K562 (cell line): ENCODE data around the gene AHCYL2. TPM values are rescaled to one million over a fixed set of nuclear protein-coding genes. Genes with fewer than 3 reads are reported as not detected.

Experiments
- ATAC-seq: fragments of 200-7000 bp; cut with Tn5 transposase; 3 replicates; pipeline ENCODE4 v1.9.1; 2020; ENCODE audit warnings: moderate library complexity
- BruUV-seq: library from RNA; stranded (reverse); fragments of 400-500 nt; replicated peaks from 2 replicates; lab custom pipeline; 2021; lab: Mats Ljungman, UMichigan
- CTCF ChIA-PET: fragments of 300-600 bp; formaldehyde crosslinking; extraction: SDS; loops from one replicate; lab custom pipeline; 2021; ENCODE audit warnings: low intra/inter-chr PET ratio; lab: Yijun Ruan, JAX
- POLR2A ChIA-PET: fragments of 300-600, 350-650 bp; sonication (Branson Sonifier 250); formaldehyde crosslinking; extraction: SDS; loops from one replicate; lab custom pipeline; 2021; ENCODE audit warnings: antibody characterized with exemption, inconsistent platforms; lab: Yijun Ruan, JAX
- DNase-seq, 4 experiments: peaks; one replicate each; pipeline versions ENCODE4 v3.0.0 to v3.0.0-alpha.2; 2011 to 2018; ENCODE audit warnings: low spot score in 3 of 4, mixed read lengths in 3 of 4; ENCODE audit errors: extremely low read depth in 1 of 4
- FAIRE-seq: peaks from 2 replicates; lab custom pipeline; 2011; peaks lifted over from hg19 to GRCh38; lab: Jason Lieb, UNC
- H2AFZ ChIP-seq: 2 replicates; pipeline ENCODE4 v1.6.0; 2011; ENCODE audit warnings: low read depth, low read length, control low read depth, inconsistent platforms
- H3K27ac ChIP-seq: fragments of 200-600 bp; 3 replicates; pipeline ENCODE4 v1.8.0; 2011; ENCODE audit warnings: low read depth, mild to moderate bottlenecking, control low read depth, inconsistent platforms, low read length, moderate library complexity, mixed read lengths; ENCODE audit errors: extremely low read depth
- H3K27me3 ChIP-seq, 2 experiments: fragments of 300-600 bp in 1 of 2; 2 replicates in 1 of 2; 3 replicates in 1 of 2; pipeline versions ENCODE4 v1.6.0 to v1.8.0; 2011; ENCODE audit warnings: inconsistent platforms in 2 of 2, low read length in 2 of 2, mild to moderate bottlenecking in 1 of 2, mixed read lengths in 1 of 2, moderate library complexity in 1 of 2; ENCODE audit not compliant: control insufficient read depth in 2 of 2, insufficient read depth in 2 of 2
- H3K36me3 ChIP-seq: fragments of 300-600 bp; 3 replicates; pipeline ENCODE4 v1.8.0; 2011; ENCODE audit warnings: mild to moderate bottlenecking, low read length, inconsistent platforms; ENCODE audit not compliant: control insufficient read depth, insufficient read depth
- H3K4me1 ChIP-seq, 2 experiments: fragments of 200-600 bp in 1 of 2; replicated peaks in 1 of 2; 2 replicates in 1 of 2; 3 replicates in 1 of 2; pipeline versions ENCODE4 v1.5.1 to v1.8.0; 2011; ENCODE audit warnings: inconsistent platforms in 2 of 2, low read length in 2 of 2, mild to moderate bottlenecking in 1 of 2, mixed read lengths in 1 of 2, moderate library complexity in 1 of 2; ENCODE audit not compliant: control insufficient read depth in 2 of 2, insufficient read depth in 2 of 2
- H3K4me2 ChIP-seq: 2 replicates; pipeline ENCODE4 v1.6.1; 2011; ENCODE audit warnings: low read length, control low read depth, inconsistent platforms, mixed read lengths; ENCODE audit not compliant: insufficient read depth
- H3K4me3 ChIP-seq: fragments of 200-600 bp; sonication (generic), shearing (Covaris generic); 2 replicates; pipeline ENCODE4 v1.5.1; 2016; ENCODE audit warnings: control low read depth, inconsistent platforms
- H3K79me2 ChIP-seq: fragments of 200-600 bp; 3 replicates; pipeline ENCODE4 v1.8.0; 2011; ENCODE audit warnings: low read length, inconsistent platforms; ENCODE audit not compliant: control insufficient read depth, insufficient read depth
- H3K9ac ChIP-seq, 2 experiments: 2 replicates each; pipeline versions ENCODE4 v1.6.0 to v1.6.1; 2011; ENCODE audit warnings: low read depth in 2 of 2, low read length in 2 of 2, control low read depth in 1 of 2, inconsistent platforms in 1 of 2, mild to moderate bottlenecking in 1 of 2, mixed read lengths in 1 of 2; ENCODE audit not compliant: insufficient read depth in 1 of 2
- H3K9me1 ChIP-seq: one replicate; pipeline ENCODE4 v1.6.0; 2011; ENCODE audit warnings: inconsistent platforms, mild to moderate bottlenecking, low read length, moderate library complexity; ENCODE audit not compliant: control insufficient read depth, insufficient read depth
- H3K9me3 ChIP-seq: replicated peaks from 2 replicates; pipeline ENCODE4 v1.5.1; 2011; ENCODE audit warnings: low read depth, low read length, inconsistent platforms; ENCODE audit not compliant: control insufficient read depth, insufficient read depth
- H4K20me1 ChIP-seq: replicated peaks from 2 replicates; pipeline ENCODE4 v1.6.1; 2011; ENCODE audit warnings: low read length, inconsistent platforms, mixed read lengths; ENCODE audit not compliant: control insufficient read depth, insufficient read depth
- ATF1 ChIP-seq, 2 experiments: fragments of 450-650 bp in 1 of 2; IDR thresholded peaks; 2 replicates each; pipeline ENCODE4 v1.6.1; 2016; ENCODE audit warnings: missing compliant biosample characterization in 1 of 2, missing genetic modification characterization in 1 of 2
- GABPA ChIP-seq: fragments of 200-800 bp; sonication (Bioruptor generic); conservative IDR thresholded peaks from 2 replicates; pipeline ENCODE4 v1.6.1; 2016; ENCODE audit warnings: low read depth, missing genetic modification characterization, missing compliant biosample characterization
- GABPB2 ChIP-seq: fragments of 250-450 bp; sonication (Bioruptor Pico); conservative IDR thresholded peaks from 2 replicates; pipeline ENCODE4 v1.5.1; 2021; ENCODE audit warnings: mild to moderate bottlenecking
- MAFF ChIP-seq: IDR thresholded peaks from 2 replicates; pipeline ENCODE4 v1.6.1; 2012; ENCODE audit warnings: low read length, improper control_type of control experiment
- SRF ChIP-seq, 2 experiments: fragments of 250-450, 450-650 bp in 1 of 2; sonication (Bioruptor Pico) in 1 of 2; sonication (generic) in 1 of 2; formaldehyde crosslinking; IDR thresholded peaks; 2 replicates each; pipeline versions ENCODE4 v1.5.0 to v1.5.1; 2020 to 2022; ENCODE audit warnings: mild to moderate bottlenecking in 1 of 2, missing genetic modification reagents in 1 of 2
- TAF15 ChIP-seq: fragments of 200-400 bp; formaldehyde crosslinking; IDR thresholded peaks from 2 replicates; pipeline ENCODE4 v1.6.1; 2017; ENCODE audit warnings: mild to moderate bottlenecking, low read depth, low read length, moderate library complexity
- ZNF239 ChIP-seq: fragments of 250-450 bp; sonication (Bioruptor Pico); IDR thresholded peaks from 2 replicates; pipeline ENCODE4 v1.4.0; 2020; ENCODE audit warnings: mild to moderate bottlenecking
- ZNF561 ChIP-seq: fragments of 450-650 bp; formaldehyde crosslinking; conservative IDR thresholded peaks from 2 replicates; pipeline ENCODE4 v1.4.0; 2020; ENCODE audit warnings: mild to moderate bottlenecking, moderate library complexity
- ZNF785 ChIP-seq: fragments of 250-450 bp; sonication (Bioruptor Pico); IDR thresholded peaks from 2 replicates; pipeline ENCODE4 v1.4.0; 2020; ENCODE audit warnings: mild to moderate bottlenecking
- WGBS: fragments of 100-300 bp; shearing (Covaris generic); methylation state at CpG from one replicate; pipeline ENCODE4 v1.1.6; 2016; ENCODE audit warnings: low coverage, mixed read lengths; ENCODE audit not compliant: insufficient coverage; ENCODE audit errors: missing lambda C conversion rate; 5-methylcytosine and 5-hydroxymethylcytosine counted together
- in situ Hi-C: fragments of 300-500 bp; cut with MboI; formaldehyde crosslinking; loops from 4 replicates; pipeline ENCODE4 v1.15.0; 2018; ENCODE audit warnings: inconsistent platforms, mixed read lengths
- intact Hi-C: fragments of 100-400 bp; cut with micrococcal nuclease; formaldehyde crosslinking; loops from 2 replicates; pipeline ENCODE4 v1.14.2; 2022
- polyA plus RNA-seq, 8 experiments: library from polyadenylated mRNA; depleted of rRNA in 4 of 8; stranded (reverse) in 5 of 8; unstranded in 3 of 8; fragments of >200 nt; fragmentation: Nextera tagmentation in 2 of 8; fragmentation: Illumina TruSeq in 1 of 8; extraction: Ambion mirVana in 2 of 8; extraction: Trizol in 1 of 8; gene quantifications; 2 replicates each; pipeline versions ENCODE4 v1.2.1 to v1.2.3, GENCODE V29; 2011 to 2014; ENCODE audit warnings: inconsistent platforms in 1 of 8, missing spikeins in 1 of 8
- total RNA-seq, 7 experiments: library from RNA; depleted of rRNA in 6 of 7; stranded (reverse); fragments of >200 nt in 6 of 7; fragmentation: Illumina TruSeq in 2 of 7; extraction: Trizol in 2 of 7; gene quantifications; 2 replicates each; pipeline versions ENCODE4 v1.2.1 to v1.2.3, GENCODE V29; 2011 to 2021; ENCODE audit warnings: low replicate concordance in 1 of 7
- TF ChIP-seq, protein P1 (sequence below): fragments of 250-450 bp; sonication (Bioruptor Pico); IDR thresholded peaks from 2 replicates; pipeline ENCODE4 v1.9.0; 2021; ENCODE audit warnings: mild to moderate bottlenecking, inconsistent platforms
- TF ChIP-seq, protein P2 (sequence below): fragments of 450-650 bp; IDR thresholded peaks from 2 replicates; pipeline ENCODE4 v1.6.1; 2016; ENCODE audit warnings: low read depth

Gene AHCYL2
- total and polyA plus RNA-seq, 9 of the 15 experiments (the other 6 are each of a cell fraction or from before 2014, with no cell fraction given), result 0.93 to 10.5 (median 5.2) TPM

DNA sequence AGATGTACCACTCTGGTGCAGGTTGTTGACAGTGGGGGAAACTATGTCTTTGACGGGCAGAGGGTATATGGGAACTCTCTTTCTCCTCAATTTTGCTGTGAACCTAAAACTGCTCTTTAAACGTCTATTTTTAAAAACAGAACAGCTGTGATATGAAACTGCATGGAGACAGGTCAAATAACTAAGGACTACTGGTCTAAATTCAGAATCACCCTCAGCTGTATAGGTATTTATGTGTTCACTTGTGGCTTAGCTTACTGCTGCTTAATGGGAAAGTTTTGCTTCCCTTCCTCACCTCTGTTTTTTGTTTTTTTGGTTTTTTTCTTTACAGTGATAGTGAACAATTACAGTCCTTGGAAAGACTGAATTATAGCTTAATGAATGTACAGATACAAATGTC, 122.5 kb downstream of the AHCYL2 start:
- Histone ChIP-seq H3K9me1 (no peaks in the 10 kb centered on the region), H3K27me3 (no peaks in the 10 kb centered on the region), H3K27ac (no peak overlapping the region), H3K36me3 (no peaks in the 10 kb centered on the region), H3K9me3 (no peaks in the 10 kb centered on the region), H2AFZ (no peak overlapping the region), H3K4me1 (peaks cover 0 to 9% of the 10 kb centered on the region in 2 experiments; a peak in 2 of 5 replicates), H3K4me3 (no peak overlapping the region), H3K79me2 (no peaks in the 10 kb centered on the region), H3K4me2 (no peak overlapping the region), H3K9ac (no peak overlapping the region), H4K20me1 (no peaks in the 10 kb centered on the region)
- TF ChIP-seq ZNF785 (CRISPR knock-in tag) (no peak), GABPB2 (CRISPR knock-in tag) (no peak), GABPA (tag) (no peak), ZNF561 (no peak), ZNF239 (CRISPR knock-in tag) (no peak), SRF (CRISPR knock-in tag; IDR thresholded peaks at IDR 0.05) (no peak), ATF1 (CRISPR knock-in tag; IDR thresholded peaks at IDR 0.05) (no peak), ATF1 (tag; IDR thresholded peaks at IDR 0.05) (no peak), TAF15 (no peak), MAFF (no peak)
- TF ChIP-seq, protein P1, sequence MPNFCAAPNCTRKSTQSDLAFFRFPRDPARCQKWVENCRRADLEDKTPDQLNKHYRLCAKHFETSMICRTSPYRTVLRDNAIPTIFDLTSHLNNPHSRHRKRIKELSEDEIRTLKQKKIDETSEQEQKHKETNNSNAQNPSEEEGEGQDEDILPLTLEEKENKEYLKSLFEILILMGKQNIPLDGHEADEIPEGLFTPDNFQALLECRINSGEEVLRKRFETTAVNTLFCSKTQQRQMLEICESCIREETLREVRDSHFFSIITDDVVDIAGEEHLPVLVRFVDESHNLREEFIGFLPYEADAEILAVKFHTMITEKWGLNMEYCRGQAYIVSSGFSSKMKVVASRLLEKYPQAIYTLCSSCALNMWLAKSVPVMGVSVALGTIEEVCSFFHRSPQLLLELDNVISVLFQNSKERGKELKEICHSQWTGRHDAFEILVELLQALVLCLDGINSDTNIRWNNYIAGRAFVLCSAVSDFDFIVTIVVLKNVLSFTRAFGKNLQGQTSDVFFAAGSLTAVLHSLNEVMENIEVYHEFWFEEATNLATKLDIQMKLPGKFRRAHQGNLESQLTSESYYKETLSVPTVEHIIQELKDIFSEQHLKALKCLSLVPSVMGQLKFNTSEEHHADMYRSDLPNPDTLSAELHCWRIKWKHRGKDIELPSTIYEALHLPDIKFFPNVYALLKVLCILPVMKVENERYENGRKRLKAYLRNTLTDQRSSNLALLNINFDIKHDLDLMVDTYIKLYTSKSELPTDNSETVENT (CRISPR knock-in tag), result no peak
- TF ChIP-seq, protein P2, sequence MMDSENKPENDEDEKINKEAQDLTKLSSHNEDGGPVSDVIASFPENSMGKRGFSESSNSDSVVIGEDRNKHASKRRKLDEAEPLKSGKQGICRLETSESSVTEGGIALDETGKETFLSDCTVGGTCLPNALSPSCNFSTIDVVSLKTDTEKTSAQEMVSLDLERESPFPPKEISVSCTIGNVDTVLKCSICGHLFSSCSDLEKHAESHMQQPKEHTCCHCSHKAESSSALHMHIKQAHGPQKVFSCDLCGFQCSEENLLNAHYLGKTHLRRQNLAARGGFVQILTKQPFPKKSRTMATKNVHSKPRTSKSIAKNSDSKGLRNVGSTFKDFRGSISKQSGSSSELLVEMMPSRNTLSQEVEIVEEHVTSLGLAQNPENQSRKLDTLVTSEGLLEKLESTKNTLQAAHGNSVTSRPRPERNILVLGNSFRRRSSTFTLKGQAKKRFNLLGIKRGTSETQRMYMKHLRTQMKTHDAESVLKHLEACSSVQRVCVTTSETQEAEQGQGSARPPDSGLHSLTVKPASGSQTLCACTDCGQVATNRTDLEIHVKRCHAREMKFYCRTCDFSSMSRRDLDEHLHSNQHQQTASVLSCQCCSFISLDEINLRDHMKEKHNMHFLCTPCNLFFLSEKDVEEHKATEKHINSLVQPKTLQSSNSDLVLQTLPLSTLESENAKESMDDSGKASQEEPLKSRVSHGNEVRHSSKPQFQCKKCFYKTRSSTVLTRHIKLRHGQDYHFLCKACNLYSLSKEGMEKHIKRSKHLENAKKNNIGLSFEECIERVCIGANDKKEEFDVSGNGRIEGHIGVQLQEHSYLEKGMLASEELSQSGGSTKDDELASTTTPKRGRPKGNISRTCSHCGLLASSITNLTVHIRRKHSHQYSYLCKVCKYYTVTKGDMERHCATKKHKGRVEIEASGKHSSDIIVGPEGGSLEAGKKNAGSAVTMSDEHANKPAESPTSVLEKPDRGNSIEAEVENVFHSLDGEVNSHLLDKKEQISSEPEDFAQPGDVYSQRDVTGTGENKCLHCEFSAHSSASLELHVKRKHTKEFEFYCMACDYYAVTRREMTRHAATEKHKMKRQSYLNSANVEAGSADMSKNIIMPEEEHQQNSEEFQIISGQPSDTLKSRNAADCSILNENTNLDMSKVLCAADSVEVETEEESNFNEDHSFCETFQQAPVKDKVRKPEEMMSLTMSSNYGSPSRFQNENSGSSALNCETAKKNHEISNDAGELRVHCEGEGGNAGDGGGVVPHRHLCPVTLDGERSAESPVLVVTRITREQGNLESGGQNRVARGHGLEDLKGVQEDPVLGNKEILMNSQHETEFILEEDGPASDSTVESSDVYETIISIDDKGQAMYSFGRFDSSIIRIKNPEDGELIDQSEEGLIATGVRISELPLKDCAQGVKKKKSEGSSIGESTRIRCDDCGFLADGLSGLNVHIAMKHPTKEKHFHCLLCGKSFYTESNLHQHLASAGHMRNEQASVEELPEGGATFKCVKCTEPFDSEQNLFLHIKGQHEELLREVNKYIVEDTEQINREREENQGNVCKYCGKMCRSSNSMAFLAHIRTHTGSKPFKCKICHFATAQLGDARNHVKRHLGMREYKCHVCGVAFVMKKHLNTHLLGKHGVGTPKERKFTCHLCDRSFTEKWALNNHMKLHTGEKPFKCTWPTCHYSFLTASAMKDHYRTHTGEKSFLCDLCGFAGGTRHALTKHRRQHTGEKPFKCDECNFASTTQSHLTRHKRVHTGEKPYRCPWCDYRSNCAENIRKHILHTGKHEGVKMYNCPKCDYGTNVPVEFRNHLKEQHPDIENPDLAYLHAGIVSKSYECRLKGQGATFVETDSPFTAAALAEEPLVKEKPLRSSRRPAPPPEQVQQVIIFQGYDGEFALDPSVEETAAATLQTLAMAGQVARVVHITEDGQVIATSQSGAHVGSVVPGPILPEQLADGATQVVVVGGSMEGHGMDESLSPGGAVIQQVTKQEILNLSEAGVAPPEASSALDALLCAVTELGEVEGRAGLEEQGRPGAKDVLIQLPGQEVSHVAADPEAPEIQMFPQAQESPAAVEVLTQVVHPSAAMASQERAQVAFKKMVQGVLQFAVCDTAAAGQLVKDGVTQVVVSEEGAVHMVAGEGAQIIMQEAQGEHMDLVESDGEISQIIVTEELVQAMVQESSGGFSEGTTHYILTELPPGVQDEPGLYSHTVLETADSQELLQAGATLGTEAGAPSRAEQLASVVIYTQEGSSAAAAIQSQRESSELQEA, result no peak
- no TSS peak for BruUV-seq
- no peak for FAIRE-seq
- ChIA-PET CTCF (no interaction called here), POLR2A (interaction anchor here (1.2 kb wide), 1 partner anchor 12 kb away, joined by 3 read pairs; no protein-coding TSS in a partner anchor)
- DNase-seq, result no peak
- no peak for ATAC-seq
- in situ Hi-C loops (loop anchor here (10.0 kb wide), 1 partner anchor 477 kb away; no protein-coding TSS in a partner anchor), intact Hi-C loops (no loop called here)
- WGBS, result 5% methylated on average over 2 of the region's 2 CpGs
